ENCODE measurements around the gene ZIC4.

DNA sequence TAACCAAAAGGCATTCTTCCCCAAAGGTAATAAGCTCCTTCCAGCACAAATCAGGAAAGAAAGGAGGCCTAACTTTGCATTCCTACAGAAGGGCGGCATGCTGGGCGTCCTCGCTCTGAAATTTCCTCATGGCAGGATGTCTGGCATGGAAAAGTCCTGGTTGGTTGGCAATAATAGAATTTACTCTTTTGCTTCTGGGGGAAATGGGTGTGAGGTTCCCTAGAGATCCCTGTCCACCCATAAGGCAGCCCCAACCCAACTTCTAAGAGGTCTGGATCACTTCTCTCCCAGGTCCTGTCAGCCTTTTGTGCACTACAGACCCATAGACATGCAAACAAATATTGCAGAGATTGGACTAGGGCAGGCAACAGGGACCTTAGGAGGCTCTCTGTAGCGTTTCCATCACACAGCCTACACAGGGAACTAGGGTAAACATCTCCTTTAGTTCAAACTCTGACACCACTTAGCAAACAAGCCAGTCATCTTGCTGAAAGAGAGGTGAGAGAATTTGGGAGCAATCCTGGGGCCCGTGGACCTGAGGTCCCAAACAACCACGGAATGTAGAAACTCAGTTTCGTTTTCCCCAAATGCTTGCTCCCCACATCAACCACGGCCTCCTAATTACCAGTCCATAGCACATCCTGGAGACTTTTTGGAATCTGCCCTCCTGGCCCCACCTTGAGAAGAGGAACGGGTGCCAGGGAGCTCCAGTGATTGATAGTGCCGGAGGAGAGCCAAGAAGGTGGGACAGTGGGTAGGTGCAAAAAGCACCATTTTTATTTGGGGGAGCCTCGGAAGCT, 2.1 kb downstream of the ZIC4 start:
- TF ChIP-seq, protein P1, sequence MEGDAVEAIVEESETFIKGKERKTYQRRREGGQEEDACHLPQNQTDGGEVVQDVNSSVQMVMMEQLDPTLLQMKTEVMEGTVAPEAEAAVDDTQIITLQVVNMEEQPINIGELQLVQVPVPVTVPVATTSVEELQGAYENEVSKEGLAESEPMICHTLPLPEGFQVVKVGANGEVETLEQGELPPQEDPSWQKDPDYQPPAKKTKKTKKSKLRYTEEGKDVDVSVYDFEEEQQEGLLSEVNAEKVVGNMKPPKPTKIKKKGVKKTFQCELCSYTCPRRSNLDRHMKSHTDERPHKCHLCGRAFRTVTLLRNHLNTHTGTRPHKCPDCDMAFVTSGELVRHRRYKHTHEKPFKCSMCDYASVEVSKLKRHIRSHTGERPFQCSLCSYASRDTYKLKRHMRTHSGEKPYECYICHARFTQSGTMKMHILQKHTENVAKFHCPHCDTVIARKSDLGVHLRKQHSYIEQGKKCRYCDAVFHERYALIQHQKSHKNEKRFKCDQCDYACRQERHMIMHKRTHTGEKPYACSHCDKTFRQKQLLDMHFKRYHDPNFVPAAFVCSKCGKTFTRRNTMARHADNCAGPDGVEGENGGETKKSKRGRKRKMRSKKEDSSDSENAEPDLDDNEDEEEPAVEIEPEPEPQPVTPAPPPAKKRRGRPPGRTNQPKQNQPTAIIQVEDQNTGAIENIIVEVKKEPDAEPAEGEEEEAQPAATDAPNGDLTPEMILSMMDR (IDR thresholded peaks at IDR 0.05) = no peak
- TF ChIP-seq EZH2phosphoT487 (IDR thresholded peaks at IDR 0.05; ENCODE audit: borderline replicate concordance, low read depth) = no peak
- no peak for TF ChIP-seq MAX (IDR thresholded peaks at IDR 0.05; ENCODE audit: low read depth)
- no peak for TF ChIP-seq GATA2 (CRISPR knock-in tag; IDR thresholded peaks at IDR 0.05)
- TF ChIP-seq REST (IDR thresholded peaks at IDR 0.05; ENCODE audit: low read depth, low read length) = no peak
- TF ChIP-seq TCF12 (IDR thresholded peaks at IDR 0.05) = no peak
- TF ChIP-seq, protein P2, sequence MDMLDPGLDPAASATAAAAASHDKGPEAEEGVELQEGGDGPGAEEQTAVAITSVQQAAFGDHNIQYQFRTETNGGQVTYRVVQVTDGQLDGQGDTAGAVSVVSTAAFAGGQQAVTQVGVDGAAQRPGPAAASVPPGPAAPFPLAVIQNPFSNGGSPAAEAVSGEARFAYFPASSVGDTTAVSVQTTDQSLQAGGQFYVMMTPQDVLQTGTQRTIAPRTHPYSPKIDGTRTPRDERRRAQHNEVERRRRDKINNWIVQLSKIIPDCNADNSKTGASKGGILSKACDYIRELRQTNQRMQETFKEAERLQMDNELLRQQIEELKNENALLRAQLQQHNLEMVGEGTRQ (IDR thresholded peaks at IDR 0.05; ENCODE audit: borderline replicate concordance, low read depth, low read length) = no peak
- no peak for TF ChIP-seq RAD21 (IDR thresholded peaks at IDR 0.05; ENCODE audit: low read length)
- TF ChIP-seq ELF1 (IDR thresholded peaks at IDR 0.05) = no peak
